GM10847 (cell line): ENCODE data around the gene MRRF.

Experiments
- POLR2A ChIP-seq: IDR thresholded peaks from 2 replicates; pipeline ENCODE4 v1.6.1; 2011; ENCODE audit not compliant: insufficient read length; ENCODE audit errors: extremely low read depth

Gene MRRF

DNA sequence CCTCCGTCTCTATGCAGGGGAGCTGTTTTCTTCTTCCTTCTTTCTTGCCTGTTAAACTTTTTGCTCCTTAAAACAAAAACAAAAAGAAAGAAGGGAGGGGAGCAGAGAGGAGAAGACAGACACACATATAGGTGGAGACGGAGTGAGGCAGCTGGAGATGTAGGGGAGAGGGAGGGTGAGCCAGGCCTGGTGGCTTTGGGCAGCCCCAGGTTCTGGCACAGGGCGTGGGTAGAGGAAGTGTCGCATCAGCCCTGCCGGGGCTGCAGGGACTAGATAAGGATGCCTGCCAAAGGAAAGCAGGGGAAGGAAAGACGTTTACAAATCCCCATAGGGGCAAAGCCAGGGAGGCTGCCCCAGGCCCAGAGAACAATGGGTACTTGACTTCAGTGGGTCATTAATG lies 67.4 kb downstream of the MRRF start:
- no peak for TF ChIP-seq POLR2A

DNA sequence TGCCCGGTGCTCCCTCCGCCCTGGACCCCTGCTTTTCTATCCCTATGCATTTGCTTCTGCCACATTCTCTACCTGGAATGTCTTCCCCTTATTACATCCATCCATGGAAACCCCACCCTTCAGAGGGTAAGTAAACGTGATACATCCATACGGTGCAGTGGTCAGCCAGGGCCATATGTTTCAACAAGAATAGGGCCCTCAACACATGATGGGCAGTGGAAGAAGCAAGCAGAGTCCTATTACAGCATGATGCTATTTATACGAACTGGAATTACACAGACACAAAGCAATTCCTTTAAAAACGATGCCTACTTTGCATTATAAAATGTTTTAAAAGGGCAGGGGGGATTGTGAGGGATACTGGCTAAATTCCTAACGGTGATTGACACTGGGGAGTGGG lies 68.0 kb downstream of the MRRF start:
- TF ChIP-seq POLR2A = no peak

DNA sequence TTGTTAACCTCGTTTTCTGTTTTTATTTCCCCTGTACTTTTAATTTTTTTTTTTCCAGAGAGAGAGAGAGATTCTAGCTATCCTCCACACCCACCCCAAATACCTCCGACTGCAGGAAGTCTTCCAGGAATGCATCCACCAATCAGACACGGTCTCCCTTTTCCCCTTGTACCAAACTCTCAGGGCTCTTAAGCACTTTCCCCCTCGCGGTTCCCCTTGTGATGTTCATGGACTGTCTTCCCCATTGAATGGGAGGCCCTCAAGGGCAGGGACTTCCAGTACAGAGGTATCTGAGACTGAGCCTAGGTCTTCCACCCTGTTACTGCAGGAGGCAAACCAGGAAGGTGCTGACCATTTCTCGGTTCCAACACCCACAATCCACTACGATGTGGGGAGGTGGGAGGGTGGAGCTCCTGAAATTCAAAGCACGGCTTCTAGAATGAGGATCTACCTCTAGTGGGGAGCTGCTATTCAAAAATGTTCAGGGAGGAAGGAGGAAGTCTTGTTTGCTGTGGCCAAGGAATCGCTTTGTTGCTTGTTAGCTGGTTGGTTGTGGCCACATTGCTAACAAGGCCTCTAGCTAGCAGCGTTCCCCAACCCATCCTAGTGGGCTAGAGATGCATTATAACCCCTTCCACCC lies 68.6 kb downstream of the MRRF start:
- TF ChIP-seq POLR2A = no peak

DNA sequence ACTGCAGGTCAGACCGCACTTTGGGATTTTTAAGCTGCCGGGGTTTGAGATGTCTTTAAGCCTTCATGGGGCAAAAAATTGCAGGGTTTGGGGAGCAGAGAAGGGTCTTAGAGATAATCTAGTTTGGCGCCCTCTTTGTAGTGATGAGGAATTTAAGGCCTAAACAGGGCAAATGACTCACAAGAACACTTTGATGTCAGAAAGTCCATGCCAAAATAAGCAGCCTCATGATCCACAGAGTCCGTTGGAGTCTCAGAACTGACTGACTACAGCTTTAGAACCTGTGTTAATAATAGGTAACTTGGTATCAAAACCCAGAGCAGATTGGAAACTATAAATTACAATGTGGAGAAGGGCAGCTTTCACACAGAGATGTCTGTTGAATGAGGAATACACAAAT lies 70.2 kb downstream of the MRRF start:
- TF ChIP-seq POLR2A = no peak

DNA sequence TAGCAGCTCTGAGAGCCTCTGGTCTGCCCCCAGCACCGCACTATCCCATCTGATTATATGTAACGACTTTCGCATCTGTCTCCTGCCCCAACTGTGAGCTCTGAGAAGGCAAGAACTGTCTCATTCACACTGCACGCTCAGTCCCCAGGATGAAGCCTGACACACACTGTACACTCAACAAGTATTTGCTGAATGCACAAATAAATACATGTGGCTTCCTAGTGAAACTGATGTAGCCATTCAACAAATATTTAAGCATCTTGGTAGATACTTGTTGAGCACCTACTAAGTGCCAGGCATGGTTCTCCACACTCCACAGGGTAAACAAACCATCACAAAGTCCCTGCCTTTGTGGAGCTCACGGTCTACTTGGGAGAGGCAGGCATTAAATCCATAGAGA lies 71.5 kb downstream of the MRRF start:
- no peak for TF ChIP-seq POLR2A

DNA sequence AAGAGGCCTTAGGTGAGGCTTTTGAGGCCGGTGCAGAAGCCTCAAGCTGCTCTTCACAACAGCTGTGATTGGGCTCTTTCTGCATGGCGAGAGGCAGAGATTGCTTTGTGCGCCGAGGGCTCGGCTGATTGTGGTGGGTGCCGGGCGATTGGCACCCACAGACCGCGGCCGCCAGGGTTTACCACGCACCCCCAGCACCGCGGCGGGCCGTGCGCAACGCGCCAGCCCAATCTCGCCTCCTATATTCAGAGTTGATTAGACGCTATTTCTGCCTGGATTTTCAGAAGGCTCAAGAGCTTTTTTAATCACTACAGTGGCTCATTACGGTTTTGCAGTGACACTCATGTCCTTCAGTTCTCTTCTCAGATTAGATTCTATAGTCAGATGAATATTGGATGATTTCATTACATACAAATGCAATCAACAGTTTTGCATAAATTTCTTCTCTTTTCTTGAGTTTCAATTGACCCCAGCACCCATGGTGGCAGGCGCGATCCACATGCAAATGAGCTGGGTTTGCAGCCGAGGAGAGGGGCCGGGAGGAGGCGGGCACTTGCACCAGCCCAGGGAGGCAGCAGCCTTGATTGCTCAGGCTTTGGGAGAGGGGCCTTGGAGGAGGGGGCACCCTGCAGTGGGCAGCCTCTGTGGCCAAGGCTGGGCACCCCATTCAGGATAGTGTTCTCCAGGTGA lies 72.3 kb downstream of the MRRF start:
- TF ChIP-seq POLR2A = no peak

DNA sequence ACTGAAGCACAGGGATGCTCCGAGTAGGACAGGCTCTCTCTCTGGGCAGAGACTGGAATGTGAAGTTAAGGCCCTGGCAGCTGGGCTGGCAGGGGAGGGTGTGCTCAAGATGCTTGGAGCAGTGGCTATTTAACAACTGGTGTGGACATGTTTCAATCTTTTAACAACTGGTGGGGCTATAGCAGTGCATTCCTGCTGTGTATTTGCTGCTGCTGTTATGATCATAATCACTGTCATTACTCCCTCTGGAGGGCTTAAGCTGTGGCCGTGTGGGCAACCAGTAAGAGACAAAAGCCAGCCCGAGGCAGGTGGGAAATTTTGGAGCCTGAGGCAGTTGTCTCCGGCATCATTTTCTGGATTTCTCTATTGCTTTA lies 72.9 kb downstream of the MRRF start:
- TF ChIP-seq POLR2A = no peak

DNA sequence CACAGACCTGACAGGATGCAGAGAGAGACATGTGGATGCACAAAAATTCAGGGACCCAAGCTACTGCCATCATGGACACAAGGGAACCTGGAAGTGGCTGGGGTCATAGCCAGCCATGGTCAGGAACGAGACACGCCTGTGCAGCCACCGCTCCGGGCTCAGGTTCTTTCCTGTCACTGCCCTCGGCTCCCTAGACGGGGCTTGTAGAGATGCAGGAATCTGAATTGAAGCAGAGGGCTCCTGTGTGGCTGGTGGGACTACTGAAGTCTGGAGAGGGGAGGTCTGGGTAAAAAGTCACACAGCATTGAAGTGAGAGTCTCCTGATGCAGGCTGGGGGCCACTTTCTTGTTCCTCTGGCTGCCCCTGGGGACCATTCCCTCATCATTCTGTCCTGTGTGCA lies 73.9 kb downstream of the MRRF start:
- no peak for TF ChIP-seq POLR2A

DNA sequence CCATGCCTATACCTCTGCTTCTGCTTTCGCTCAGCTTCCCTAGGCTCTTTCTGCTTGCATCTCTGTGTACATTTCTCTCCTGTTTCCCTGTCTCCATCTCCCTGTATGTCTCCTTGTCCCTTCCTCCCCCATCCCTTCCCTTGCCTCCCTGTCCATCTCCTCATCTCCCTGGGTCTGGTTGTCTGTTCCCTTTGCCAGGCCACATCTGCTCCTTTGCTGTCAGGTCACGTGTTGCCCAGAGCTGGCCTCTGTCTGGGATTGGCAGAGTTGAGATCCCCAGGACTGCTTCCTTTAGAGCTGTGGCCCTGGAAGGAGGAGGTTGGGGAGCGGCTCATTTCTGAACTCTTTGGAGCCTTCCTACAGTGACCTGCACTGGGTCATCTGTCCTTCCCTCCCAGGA lies 74.3 kb downstream of the MRRF start:
- TF ChIP-seq POLR2A = no peak

DNA sequence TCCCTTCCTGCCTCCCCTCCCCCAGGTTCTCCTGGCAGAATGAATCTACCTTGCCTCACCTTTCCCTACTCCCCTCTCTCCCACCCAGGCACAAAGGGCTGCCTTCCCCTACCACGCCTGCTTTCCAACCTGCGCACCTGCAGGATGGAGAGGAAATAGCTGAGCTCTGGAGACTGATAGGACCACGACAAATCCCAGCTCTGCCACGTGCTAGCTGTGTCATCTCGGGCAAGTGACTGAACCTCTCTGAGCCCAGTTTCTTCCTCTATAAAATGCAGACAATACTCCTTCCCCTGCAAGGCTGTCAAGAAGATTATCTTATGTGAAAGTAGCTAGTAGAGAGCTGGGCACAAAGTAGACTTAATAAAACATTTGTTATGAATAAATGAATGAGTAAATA lies 74.9 kb downstream of the MRRF start:
- TF ChIP-seq POLR2A = no peak

DNA sequence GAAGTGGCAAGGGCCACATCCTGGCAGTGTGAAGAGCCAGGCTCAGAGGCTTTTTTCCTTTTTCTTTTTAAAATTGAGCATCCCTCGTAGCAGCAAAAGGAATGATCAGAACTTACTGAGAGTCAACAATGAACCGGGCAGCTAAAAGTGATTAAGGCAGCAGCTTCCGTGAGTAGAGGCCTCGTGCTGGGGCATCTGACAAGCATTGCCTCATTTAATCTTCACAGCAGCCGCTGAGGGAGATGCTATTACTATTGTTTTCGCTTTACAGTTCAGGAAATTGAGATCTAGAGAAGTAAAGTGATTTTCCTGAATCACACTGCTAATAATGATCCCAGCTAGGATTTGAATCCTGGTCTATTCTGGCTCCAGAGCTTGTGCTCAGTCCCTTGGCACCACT lies 75.5 kb downstream of the MRRF start:
- TF ChIP-seq POLR2A = no peak

DNA sequence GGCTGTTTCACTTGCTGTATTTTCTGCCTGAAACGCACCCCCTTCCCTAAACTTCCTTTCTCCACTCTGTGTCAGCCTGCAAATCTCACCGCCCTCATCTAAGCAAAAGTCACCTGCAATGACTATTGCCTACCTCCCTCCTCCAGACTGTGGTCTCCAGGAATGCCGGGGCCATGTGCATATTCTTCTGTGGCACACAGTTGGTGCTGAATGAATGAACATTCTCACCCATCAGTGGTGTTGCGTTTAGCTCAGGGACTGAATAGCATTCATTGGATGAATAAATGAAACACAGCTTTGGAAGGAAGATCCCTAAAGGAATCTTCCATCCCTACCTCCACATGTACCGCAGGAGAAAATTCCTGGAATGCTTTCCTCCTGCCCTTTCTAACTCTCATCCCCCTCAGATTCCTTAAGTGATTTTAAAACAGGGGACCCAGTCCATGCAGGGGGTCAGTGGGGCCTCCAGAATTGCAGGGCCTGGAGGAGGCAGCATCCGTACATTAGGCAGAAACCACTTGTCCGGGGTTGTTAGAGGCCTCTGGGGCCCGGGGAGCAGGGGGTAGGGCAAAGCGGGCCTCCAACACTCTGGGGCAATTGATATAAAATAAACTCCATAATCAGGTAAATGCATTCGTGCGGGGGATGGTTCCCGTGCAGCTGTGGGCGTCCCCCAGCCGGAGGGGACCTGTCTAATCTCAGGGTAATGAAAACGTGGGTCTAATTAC lies 77.8 kb downstream of the MRRF start:
- TF ChIP-seq POLR2A = no peak

DNA sequence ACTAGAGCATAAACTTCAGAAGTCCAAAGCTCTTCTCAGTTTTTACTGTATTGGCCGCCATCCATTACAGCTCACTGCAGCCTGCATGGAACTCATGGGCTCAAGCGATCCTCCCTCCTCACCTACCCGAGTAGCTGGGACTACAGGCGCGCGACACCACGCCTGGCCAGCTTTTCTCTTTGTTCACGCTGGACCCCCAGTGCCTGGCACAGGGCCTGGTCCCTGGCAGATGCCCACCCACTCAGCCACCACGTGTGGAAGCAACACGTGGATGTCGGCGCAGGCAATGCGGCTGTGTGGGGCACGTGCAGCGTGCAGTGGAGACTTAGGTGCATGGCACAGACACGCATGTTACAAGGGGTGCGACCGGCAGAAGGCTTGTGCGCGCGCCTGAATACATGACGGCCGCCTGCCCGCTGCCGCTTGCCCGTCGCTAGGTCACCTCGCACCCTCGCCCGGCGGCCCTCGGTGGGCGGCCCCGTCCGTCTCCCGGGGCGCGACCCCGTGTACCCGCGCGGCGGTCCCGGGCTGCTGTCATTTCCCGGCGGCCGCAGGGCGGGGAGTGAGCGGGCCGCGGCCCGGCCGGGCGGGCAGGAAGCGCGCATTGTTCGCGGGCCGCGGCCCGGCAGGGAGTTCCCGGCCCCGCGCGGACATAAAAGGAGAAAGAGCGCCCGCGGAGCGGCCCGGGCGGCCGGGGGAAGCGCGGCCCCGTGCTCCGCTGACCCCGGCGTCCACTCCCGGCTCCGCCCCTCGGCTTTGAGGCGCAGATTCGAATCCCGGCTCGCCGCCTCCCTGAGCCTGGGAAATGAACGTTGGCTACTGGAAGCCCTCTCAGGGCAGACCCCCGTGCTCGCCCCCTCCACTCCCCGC lies 82.0 kb downstream of the MRRF start:
- no peak for TF ChIP-seq POLR2A

DNA sequence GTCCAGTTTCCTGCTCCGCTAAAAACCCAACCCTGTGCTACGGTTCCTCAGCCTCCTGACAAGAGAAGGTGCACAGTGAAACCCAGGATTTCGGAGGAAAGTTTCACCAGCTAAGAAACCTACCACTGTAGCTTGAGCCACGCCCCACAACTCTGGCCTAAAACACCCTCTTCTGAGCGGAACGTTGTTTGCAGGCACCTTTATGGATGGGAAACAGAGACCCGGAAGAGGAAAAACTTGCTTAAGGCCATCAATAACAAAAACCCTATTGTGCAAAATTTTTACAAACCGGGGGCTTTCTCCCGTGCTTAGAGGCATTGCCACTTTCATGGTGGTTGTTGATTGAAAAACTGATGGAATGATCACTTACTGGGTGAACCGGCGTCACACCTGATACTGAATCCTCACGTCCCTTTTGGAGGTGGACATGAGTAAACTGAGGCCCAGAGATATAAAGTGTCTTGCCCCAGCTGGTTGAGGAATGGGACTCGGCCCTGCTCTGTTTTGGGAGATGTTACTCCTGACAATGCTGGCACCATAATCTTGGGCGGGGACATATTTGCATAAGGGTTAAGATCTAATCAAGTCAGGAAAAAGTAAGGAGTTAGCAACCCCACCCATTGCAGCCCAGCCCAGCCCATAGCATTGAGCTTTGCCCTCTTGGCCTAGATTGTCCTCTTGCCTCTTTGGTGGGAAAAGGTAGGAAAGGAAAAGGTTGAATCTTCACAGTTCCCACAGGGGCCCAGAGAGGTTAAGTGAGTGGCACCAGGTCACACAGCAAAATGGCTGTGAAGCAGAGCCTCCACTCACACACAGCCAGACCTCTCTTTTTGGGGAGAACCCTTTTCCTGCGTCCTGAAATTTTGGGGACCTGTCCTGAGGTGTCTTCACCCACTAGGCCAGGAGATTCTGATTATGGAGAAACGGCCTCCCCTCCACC lies 82.9 kb downstream of the MRRF start:
- TF ChIP-seq POLR2A = no peak
